GM12872 (cell line): ENCODE measurements around the gene MCC.

Source experiments
- CTCF ChIP-seq: IDR thresholded peaks from 3 replicates; pipeline ENCODE4 v1.5.1; 2011; ENCODE audit warnings: low read depth, mild to moderate bottlenecking, low read length, moderate library complexity; ENCODE audit not compliant: insufficient read depth

Gene MCC

GRCh38 chr5:113294311-113295110, 193.7 kb downstream of the MCC start:
- TF ChIP-seq CTCF = 0 out of 3 replicates have a peak, but pooled peaks have one; percentile 7

- TF ChIP-seq CTCF = no peak
Measured at GRCh38 chr5:113293975-113294310, 194.3 kb downstream of the MCC start.

GRCh38 chr5:113293068-113293974, 194.9 kb downstream of the MCC start:
- TF ChIP-seq CTCF = no peak

- no peak for TF ChIP-seq CTCF
Measured at GRCh38 chr5:113292462-113292861, 195.8 kb downstream of the MCC start.

GRCh38 chr5:113283558-113283957, 204.7 kb downstream of the MCC start:
- no peak for TF ChIP-seq CTCF

- TF ChIP-seq CTCF = no peak
Measured at GRCh38 chr5:113282472-113282871, 205.8 kb downstream of the MCC start.

- no peak for TF ChIP-seq CTCF
Measured at GRCh38 chr5:113281194-113281593, 207.1 kb downstream of the MCC start.
